GM18909 (cell line): ENCODE data around the gene ACOT12.
"Not testable (repeated sequence)": the region's sequence is repeated elsewhere in the genome, so short reads cannot be mapped to it uniquely, and the experiment has no call there.

Experiments
- ATAC-seq: cut with Tn5 transposase; IDR thresholded peaks from one replicate; pipeline ENCODE4 v1.9.1; 2021; ENCODE audit warnings: mild to moderate bottlenecking; ENCODE audit not compliant: unreplicated experiment, poor library complexity

Gene ACOT12

GRCh38 chr5:81301271-81302015 is 92.5 kb downstream of the ACOT12 start, which contains the start of gene ZCCHC9:
Gene ZCCHC9 (plus strand): TSS chr5:81301587. CDS start chr5:81304758, 3,171 bp downstream.
- ATAC-seq, result peak; percentile 98

- no peak for ATAC-seq
Observed at GRCh38 chr5:81300921-81301270, 93.0 kb downstream of the ACOT12 start.

GRCh38 chr5:81297531-81297930 is 96.4 kb downstream of the ACOT12 start:
- no peak for ATAC-seq

GRCh38 chr5:81294021-81294420 is 99.9 kb downstream of the ACOT12 start:
- not testable (repeated sequence) for ATAC-seq

GRCh38 chr5:81292130-81292529 is 101.8 kb downstream of the ACOT12 start:
- ATAC-seq, result no peak

GRCh38 chr5:81290146-81290545 is 103.8 kb downstream of the ACOT12 start:
- ATAC-seq, result no peak

- ATAC-seq, result no peak
Observed at GRCh38 chr5:81288021-81288433, 105.9 kb downstream of the ACOT12 start.

- ATAC-seq, result no peak
Observed at GRCh38 chr5:81286059-81286617, 107.8 kb downstream of the ACOT12 start.

GRCh38 chr5:81283976-81284375 is 110.0 kb downstream of the ACOT12 start:
- ATAC-seq, result no peak
